Ishikawa (cell line): Measurements from ENCODE around the gene SNED1.

Source experiments
- EP300 ChIP-seq: IDR thresholded peaks from 2 replicates; pipeline ENCODE4 v1.6.1; 2012; ENCODE audit warnings: borderline replicate concordance
- FOXM1 ChIP-seq: IDR thresholded peaks from 2 replicates; pipeline ENCODE4 v1.6.1; 2012; ENCODE audit warnings: low read depth, borderline replicate concordance
- MAX ChIP-seq: IDR thresholded peaks from 2 replicates; pipeline ENCODE4 v1.6.1; 2012
- RAD21 ChIP-seq: IDR thresholded peaks from 2 replicates; pipeline ENCODE4 v1.6.1; 2012; ENCODE audit warnings: low read depth
- REST ChIP-seq: IDR thresholded peaks from 2 replicates; pipeline ENCODE4 v1.6.1; 2012; ENCODE audit warnings: low read depth, mild to moderate bottlenecking
- YY1 ChIP-seq: IDR thresholded peaks from 2 replicates; pipeline ENCODE4 v1.6.1; 2012; ENCODE audit warnings: low read depth
- ZBTB7A ChIP-seq: IDR thresholded peaks from 2 replicates; pipeline ENCODE4 v1.6.1; 2012; ENCODE audit warnings: low read depth

GRCh38 chr2:240965905-240966456 lies 32.4 kb upstream of the SNED1 start:
- TF ChIP-seq YY1 (no peak), RAD21 (no peak), FOXM1 (no peak), ZBTB7A (no peak), MAX (no peak), EP300 (no peak), REST (no peak)
